GM19395 (cell line): ENCODE measurements around the gene ARID3A.
"Not testable (repeated sequence)": the region's sequence is repeated elsewhere in the genome, so short reads cannot be mapped to it uniquely, and the experiment has no call there.

Experiments
- ATAC-seq: cut with Tn5 transposase; IDR thresholded peaks from one replicate; pipeline ENCODE4 v1.9.1; 2021; ENCODE audit warnings: mild to moderate bottlenecking, moderate library complexity; ENCODE audit not compliant: unreplicated experiment

Gene ARID3A

DNA sequence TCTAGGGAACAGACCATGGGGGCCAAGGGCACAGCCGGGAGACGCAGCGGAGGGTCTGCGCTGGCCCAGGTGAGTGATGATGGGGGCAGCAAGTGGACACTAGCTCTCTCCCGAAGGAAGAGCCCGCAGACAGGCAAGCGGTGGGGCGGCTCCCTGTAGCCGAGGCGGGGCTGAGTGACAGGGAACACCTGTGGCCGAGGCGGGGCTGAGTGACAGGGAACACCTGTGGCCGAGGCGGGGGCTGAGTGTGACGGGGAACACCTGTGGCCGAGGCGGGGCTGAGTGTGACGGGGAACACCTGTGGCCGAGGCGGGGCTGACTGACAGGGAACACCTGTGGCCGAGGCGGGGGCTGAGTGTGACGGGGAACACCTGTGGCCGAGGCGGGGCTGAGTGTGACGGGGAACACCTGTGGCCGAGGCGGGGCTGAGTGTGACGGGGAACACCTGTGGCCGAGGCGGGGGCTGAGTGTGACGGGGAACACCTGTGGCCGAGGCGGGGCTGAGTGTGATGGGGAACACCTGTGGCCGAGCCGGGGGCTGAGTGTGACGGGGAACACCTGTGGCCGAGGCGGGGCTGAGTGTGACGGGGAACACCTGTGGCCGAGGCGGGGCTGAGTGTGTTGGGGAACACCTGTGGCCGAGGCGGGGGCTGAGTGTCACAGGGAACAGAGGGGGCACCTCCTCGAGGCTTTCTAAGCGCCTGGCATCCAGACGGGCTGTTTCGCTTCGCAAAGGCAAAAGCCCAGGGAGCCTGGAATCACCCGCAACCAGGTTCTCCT is 34.2 kb upstream of the ARID3A start:
- not testable (repeated sequence) for ATAC-seq

DNA sequence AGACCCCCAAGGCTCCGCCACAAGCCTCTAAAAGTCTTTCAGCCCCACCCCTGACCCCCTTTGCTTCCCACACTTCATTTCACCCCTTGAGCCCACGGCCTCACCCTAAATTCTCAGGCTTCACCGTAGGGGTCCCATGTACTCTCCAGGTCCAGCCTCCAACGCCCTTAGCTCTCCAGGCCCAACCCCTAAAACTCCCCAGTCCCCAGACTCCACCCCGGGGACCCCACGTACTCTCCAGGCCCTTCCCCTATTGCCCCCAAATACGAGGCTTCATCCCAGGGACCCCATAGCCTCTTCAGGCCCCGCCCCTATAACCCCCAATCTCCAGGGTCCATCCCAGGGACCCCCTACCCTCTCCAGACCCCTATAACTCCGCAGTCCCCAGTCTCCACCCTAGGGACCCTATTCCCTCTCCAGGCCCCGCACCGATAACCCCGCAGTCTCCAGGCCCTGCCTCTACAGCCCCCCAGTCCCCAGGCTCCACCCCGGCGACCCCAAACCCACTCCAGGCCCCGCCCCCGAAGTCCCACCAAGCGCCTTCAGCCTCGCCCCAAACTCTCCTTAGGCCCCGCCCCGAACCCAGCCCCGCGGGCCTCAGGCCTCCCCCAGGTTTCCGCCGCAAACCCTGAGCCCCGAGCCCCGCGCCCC is 33.5 kb upstream of the ARID3A start:
- ATAC-seq: no peak

DNA sequence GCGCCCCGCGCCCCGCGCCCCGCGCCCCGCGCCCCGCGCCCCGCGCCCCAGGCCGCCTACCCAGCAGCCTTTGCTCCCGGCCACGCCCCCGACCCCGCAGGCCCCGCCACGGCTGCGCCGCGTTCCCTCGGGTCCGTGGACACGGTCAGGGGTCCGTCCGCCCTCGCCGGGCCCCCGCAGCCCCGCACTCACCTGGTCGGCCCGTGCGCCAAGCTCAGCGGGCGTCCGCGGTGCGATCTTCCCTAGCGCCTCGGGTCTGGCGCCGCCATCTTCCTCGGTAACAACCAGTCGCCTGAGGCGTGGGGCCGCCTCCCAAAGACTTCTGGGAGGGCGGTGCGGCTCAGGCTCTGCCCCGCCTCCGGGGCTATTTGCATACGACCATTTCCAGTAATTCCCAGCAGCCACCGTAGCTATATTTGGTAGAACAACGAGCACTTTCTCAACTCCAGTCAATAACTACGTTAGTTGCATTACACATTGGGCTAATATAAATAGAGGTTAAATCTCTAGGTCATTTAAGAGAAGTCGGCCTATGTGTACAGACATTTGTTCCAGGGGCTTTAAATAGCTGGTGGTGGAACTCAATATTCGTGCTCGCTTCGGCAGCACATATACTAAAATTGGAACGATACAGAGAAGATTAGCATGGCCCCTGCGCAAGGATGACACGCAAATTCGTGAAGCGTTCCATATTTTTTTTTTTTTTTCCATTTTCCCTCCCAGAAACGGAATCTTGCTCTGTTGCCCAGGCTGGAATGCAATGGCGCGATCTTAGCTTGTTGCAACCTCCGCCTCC is 32.7 kb upstream of the ARID3A start, which contains the start of the genes MED16 and RNU6-9:
Gene MED16 (minus strand): TSS at position 294 of the 796 bp plus-strand sequence. CDS start 2,056 bp downstream, outside the sequence.
Gene RNU6-9 (plus strand): TSS at position 591 of the 796 bp plus-strand sequence.
- ATAC-seq: peak; percentile 79

DNA sequence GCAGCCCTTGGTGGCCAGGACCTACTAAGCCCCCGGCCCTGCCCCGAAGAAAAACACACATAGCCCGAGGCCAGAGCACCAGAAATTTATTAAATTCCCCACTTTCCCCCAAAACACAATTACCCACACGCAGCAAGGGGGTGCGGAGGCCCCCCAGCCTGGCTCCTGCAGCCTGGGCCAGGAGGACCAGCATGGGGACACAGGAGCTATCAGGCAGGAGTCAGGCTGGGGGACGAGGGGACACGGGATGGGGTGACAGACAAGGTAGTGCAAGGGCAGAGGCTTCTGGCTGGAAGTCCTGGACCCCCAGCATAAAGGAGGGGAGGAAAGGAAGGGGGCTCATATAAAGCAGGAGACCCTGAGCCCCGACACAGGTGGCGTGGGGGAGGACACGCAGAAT is 29.4 kb upstream of the ARID3A start:
- ATAC-seq: no peak

DNA sequence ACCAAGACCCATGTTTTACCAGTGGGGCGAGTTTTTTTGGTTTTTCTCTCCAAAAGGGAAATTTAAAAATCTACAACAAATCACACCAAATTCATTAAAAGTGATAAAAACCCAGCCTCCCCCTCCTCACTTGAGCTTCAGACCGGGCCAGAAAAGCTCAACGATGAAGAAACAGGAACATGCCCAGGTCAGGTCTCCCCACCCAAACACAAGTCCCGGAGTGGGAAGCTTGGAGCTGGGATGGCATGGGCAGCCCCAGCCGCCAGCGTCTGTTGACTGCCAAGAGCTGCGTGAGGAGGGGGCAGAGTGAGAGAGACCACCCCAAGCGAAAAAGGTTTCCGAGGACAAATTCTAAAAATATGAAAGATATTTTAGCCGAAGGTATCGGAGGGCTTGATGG is 28.8 kb upstream of the ARID3A start:
- no peak for ATAC-seq

DNA sequence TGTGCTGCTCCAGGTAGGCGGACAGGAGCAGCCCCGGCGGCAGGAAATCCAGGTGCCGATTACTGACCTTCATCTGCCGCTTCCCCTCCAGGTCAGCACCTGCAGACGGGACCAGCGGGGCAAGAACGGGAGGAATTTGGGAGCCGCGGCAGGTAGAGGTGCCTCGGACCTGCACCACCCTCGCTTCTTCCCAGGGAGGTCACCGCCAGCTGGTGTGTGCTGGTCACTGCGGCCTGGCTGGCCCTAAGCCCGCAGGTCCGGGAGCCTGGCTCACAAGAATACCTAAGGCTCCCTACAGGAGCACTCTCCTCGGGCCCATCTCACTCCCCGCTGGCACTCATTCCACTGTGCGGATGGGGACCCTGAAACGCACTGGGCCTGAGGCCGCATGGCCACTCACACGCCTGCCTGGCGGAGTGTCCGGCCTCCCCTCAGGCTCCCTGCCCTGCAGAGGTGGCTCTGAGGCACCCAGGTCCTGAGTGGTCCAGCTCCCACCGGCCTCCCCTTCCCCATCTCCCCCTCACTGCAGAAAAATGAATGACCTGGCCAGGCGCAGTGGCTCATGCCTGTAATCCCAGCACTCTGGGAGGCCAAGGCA is 28.3 kb upstream of the ARID3A start:
- no peak for ATAC-seq

DNA sequence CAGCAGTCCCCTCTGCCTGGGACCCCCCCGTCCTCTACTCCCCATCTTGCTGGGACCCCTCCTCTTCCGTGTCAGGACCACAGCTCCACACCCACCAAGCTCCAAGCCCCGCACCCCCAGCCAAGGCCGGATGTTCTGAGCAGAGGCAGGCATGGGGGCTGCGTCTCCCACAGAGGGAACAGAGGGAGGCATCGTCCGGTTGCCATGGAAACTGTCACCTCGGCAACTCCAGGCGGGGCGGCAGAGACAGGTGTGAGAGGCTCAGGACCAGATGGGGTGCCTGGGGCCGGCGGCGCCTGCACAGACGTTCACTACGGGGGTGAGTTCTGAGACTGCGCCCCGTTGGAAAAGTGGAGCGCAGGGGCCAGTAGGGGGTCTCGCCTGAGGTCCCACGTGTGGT is 27.2 kb upstream of the ARID3A start:
- ATAC-seq: no peak

DNA sequence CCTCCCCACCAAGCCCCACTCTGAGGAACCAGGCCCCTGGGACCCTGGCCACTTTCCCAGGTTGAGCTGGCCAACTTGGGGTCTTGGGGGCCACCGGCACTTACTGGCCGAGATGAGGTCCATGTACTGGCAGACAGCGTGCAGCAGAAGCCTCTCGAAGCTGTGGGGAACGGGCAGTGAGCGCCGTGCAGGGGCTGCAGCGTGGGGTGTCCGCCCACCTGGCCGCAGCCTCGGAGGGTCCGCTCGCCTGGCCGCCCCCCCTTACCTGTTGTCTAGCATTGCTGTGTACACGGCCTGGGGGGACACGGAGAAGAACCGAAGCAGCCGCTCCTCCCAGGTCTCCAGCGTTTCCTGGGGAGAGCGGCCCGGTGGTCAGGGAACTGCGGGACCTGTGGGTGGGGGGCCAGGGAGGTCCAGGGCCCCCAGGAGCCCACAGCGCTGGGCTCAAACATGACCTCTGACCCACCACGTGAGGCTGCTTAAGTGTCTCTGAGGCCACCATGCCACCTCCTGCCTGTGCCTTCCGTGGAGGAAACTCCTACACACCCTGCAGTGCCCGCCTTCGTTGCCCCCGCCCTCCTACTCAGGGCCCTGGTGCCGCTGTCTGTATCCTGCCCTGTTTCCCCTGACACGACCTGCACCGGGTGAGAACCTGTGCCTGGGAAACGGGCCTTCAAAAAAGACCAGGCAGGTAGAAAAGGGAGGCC is 26.3 kb upstream of the ARID3A start:
- ATAC-seq: no peak

DNA sequence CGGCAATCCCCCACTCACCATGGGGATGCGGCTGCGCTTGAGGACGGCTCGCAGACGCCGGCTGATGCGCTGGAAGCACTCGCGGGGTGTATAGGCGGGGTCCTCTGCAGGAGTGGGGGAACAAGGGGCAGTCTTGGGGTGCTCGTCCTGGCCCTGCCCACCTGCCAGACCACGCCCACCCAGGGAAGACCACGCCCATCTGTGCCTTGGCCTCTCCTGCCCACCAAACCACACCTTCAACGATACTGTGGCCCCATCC is 25.9 kb upstream of the ARID3A start:
- ATAC-seq: no peak

DNA sequence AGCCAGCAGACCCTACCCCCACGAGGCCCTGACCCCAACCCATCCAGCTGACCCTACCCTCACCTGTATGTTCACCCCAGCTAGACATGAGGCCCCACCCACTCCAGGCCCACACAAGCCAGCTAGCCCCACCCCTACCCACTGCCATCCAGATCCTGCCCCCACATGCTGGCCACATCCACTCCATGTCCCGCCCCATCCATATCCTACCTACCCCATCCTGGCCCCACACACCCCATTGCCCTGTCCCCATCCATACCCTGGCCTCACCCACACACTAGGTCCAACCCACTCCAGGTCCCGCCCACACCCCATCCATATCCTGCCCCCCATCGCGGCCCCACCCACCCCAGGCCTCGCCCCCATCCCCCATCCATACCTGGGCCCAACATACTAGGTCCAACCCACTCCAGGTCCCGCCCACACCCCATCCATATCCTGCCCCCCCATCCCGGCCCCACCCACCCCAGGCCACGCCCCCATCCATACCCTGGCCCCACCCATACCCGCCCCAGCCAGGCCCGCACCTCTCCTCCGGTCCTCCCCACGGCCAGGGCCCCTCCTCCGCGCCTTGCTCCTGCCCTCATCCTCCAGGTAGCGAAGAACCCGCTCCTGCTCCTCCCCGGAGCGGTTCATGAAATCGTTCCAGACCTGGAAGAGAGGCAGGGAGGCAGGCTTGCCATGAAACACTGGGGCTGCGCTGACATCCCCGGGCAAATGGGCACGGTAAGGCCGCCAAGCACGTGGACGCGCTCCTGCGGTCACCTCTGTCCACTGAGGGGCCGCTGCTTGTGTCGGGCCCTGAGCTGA is 25.3 kb upstream of the ARID3A start:
- no peak for ATAC-seq

DNA sequence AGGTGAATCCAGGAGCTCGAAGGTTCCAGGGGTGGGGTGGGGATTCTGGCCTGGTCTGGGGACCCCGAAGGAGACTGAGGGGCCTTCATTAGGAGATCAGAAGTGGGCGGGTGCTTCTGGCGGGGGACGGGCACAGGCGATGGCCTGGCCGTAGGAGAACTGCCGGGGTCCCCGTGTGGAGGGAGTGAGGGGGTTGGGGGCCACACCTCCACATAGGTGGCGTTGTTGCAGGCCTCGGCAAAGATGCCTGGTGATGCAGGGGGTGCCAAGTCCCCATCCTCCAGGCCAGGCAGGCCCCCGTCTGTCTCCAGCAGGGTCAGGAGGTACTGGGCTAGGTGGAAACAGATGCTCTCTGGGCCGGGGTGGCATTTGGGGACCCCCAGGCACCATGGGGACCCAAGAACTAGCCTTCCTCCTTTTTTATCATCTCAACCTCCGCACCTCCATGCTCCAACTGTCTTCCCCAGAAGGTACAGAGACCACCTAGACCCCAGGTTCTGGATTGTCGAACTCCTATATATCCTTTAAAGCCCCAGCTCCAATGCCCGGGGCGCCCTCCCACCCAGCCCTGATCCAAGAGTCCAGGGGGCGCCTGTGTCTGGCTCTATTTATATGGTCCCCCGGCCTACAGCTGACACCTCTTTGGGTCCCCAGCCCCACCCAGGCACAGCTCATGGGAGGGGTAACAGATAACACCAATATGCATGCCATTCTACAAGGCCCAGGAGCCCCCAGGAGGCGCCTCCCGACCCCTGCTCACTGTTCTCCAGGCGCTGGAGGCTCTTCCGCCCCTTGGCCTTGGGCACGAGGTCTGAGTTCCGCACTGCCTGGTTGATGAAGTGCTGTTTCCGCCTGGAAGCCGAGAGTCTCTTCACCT is 24.4 kb upstream of the ARID3A start:
- no peak for ATAC-seq

DNA sequence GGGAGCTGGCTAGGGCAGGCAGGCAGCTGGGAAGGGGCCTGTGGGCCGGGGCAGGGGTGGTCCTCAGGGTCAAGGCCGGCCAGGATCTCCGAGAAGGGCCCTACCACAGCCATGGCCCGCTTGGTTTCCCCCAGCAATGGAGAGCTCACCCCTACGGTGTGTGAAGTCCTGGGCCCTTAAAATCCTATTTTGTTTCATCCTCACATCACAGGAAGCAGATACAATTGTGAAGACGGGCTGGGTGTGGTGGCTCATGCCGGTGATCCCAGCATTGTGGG is 23.8 kb upstream of the ARID3A start:
- no peak for ATAC-seq

DNA sequence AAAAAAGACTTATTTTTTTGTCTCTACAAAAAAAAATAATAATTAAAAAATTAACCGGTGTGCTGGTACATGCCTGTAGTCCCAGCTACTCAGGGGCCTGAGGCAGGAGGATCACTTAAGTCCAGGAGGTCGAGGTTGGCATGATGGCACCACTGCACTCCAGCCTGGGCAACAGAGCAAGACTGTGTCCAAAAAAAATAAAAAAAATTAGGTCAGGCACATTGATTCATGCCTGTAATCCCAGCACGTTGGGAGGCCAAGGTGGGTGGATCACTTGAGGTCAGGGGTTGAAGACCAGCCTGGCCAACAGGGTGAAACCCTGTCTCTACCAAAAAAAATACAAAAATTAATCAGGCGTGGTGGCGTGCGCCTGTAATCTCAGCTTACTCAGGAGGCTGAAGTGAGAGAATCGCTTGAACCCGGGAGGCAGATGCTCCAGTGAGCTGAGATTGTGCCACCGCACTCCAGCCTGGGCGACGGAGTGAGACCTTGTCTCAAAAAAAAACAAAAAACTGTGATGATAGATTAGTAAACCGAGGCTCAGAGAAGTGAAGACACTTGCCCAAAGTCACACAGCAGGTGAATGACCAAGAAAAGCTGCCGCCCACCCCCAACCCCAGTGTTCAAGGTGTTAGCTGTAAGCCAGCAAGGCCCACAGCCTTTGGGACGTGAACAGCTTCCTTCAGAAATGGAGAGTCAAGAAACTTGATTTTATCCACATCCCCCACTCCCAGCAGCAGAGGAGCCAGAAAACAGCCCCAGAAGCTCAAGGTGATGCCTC is 23.2 kb upstream of the ARID3A start:
- ATAC-seq: no peak

DNA sequence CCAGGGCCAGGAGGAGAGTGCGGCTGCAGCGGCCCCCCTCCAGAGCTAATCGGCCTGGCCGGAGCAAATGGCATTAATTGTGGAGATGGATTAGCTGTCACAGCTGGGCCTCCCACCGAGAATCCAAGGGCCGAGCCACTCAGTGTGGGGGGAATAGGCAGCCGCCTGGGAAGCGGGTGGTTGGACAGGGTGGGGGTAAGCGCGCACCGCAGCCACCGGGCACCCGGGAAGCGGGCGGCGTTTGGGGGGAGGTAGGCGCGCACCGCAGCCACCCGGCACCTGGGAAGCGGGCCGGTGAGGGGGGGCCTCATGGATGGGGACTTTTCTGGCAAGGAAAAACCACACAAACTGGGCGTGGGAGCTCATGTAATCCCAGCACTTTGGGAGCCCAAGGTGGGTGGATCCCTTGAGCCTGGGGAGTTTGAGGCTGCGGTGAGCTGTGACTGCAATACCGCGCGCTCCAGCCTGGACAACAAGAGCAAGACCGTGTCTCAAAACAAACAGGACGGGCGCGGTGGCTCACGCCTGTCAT is 22.5 kb upstream of the ARID3A start:
- ATAC-seq: no peak

DNA sequence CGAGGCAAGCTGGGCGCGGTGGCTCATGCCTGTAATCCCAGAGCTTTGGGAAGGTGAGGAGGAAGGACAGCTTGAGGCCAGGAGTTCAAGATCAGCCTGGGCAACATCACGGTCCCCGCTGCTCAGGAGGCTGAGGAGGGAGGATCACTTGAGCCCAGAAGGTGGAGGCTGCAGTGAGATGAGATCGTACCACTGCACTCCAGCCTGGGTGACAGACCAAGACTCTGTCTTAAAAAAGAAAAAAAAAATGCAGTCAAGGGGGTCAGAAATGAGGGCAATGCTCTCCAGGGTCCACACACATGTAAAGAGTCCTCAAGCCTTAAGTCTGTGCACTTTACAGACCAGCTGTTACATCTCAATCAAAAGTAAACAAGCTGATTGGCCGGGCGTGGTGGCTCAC is 21.3 kb upstream of the ARID3A start:
- ATAC-seq: no peak

DNA sequence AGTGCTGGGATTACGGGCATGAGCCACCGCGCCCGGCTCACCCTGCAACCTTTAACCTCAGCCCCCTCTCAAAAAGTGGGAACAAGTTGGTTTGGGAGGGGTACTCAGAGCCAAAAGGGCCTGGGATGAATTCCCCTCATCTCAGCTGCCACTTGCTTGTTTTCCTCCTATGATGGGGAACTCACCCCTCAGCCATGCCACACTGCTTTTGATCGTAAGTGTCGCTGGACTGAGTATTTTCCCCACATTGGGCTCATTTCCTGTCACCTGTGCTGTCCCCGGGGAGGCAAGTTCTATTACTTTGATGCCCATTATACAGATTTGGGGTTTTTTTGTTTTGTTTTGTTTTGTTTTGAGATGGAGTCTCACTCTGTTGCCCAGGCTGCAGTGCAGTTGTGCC is 19.4 kb upstream of the ARID3A start:
- no peak for ATAC-seq

DNA sequence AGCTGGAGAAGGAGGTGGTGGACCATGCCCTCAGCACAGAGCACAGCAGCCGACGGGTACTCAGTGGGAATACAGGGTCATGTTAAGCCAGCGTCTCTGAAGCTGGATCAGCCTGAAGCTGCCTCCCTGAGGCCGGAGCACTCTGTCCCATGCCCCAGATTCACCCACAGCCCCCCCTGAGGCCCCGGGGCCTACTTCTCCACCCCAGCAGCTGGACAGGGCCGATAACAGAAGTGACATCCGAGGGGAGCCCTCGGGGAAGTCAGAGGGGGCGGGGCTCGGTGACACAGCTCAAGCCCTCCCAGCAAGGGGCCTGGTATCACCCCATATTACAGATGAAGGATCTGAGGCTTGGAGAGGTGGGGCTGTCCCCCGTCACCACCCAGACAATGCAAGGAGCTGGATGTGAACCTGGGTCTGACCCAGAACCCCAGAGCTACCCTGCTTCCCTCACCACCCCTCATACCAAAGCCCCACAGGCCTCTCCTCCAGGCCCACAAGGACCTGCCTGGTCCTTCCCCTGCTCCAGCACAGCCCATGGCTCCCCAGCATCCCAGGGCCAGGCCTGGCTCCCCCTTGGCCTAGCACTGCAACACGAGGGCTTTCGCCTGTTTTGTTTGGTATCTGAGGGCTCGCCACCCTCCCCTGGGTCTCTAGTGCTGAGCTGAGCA is 18.5 kb upstream of the ARID3A start:
- ATAC-seq: no peak
